Kidney tubule cell (primary cell): ENCODE data around the gene SEC61B.

ENCODE experiments used
- DNase-seq: peaks from one replicate; pipeline ENCODE4 v3.0.0-alpha.2; 2018; ENCODE audit warnings: low spot score

The SEC61B gene

DNA sequence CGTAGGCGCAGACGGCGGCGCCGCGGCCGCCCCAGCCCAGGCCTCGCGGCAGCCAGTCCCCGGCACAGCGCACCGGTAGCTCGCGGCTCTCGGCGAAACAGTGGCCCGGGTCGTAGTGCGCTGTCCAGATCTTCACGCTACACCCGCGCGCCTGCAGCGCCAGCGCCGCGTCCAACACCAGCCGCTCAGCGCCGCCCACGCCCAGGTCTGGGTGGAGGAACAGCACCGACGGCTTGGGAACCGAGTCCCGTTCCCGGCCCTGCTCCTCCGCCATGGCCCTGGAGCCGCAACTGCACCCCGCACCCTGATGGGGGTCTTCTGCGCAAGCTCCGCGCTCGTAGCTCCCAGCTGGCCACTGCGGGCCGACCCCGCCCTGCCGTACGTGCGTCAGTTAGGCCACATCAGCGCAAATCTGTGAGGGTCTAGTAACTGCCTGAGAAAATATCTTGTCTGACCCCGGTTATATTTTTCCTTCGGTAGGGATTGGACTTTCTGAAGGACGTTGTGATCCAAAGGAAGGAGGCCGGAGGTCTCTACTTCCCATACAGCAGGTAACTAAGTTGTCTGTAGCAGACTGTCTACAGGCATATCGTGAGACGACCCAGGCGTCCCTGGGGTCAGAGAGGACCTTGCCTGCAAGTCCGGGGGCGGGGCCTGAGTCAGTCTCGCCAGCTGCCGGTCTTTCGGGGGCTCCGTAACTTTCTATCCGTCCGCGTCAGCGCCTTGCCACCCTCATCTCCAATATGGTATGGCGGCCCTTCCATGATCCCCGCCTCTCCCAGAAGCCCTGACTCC lies at the start of gene SEC61B, which contains the start of gene ALG2:
Gene SEC61B, plus strand, starts transcription at position 662 of the 795 bp plus-strand sequence. Its CDS starts 82 bp downstream, at position 744.
Gene ALG2, minus strand, starts transcription at position 322 of the 795 bp plus-strand sequence. Its CDS starts 48 bp downstream, at position 274.
- DNase-seq: peak; percentile 96

DNA sequence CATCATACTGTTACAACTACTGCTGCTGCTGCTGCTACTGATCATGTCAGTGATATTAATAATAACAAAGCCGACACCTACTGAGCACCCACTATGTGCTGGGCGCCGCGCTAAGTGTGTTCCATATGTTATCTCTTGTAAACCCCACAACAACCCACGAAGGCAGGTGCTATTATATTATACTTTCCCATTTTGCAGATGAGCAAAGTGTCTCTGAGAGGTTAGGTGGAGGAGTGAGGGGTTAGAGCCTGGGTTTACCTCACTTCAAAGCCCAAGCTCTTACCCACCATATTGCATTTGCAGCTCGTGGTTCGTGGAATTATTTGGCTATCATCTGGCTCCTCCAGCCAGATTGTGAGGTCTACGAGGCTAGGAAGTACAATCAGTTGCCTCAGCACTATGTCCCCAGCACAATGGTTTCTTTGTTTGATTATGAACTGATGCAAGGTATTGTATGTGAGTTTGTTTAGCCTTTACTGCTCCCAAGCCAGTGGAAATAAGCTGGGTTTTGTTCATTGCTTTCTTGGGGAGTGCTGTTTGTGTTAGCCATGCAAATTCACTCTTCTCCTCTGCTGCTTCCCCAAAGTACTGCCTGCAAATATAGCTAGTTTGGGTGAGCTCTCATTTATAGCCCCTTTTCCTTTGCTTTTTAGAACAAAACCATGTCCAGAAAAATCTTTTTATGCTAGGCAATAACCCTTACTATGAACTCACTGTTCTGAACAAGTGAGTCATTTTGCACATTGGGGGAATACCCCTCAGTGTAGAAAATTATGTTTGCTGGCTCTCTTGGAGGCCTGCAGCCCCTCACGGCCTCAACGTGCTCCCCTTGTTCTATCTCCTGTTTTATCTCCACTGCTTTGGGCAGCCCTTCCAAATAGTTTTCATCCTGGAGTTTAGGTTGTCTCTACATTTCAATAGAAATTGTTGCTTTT lies 48.2 kb upstream of the SEC61B start:
- DNase-seq: no peak

GRCh38 chr9:99176527-99177013 lies 45.5 kb upstream of the SEC61B start:
- DNase-seq: peak; percentile 53

DNA sequence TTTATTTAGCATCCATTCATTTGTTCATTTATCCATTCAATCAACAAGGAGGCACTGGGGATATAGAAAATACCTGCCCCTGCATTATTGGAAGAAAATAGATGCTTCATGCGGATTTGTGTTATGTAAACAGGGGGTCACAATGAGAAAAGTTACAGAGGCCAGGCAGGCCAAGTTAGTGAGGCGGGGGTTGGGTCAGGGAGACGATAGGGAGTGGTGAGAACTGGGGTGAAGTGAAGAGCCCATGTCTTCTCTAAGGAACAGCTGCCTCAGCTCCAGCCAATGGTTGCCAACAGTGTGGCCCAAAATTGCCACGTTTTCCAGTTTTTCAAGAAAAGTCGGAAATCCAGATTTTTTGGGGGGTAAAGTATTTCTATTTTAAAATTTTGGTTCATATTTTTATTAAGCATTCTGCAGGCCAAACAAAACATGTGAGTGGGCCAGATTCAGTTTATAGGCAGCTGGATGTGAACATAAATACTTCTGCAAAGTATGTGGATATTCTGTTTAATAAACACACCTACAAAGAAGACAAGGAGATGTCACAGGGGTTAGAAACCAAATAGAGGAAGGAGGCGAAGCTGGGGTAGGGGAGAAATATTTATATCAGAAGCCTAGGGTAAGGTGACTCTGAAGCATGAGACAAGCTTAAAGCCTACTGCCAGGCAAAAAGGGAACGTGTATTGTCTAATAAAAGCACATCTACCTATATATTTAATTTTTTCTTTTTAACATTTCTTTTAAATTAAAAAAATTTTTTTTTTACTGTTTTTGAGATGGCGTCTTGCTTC lies 44.3 kb upstream of the SEC61B start:
- no peak for DNase-seq

- DNase-seq: no peak
These were observed 42.9 kb upstream of the SEC61B start for GRCh38 chr9:99178912-99179872.

DNA sequence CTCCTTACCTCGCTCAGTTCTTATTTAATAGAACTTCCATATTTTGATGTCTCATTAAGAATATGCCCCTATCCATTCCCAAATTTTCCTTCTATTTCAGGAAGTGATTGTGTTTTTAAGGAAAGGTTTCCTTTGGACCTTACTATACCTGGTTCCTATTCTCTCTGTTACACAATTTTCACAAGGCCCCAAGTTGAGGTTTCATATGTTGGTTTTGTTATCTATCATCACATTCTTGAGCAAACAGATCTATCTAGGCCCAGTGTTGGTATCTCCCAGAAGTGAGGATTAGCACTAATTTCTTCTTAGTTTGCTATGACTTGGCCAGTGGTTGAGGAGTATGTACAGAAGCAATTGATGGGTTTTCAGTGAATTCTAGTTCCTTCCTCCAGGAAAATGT lies 41.9 kb upstream of the SEC61B start:
- no peak for DNase-seq

DNA sequence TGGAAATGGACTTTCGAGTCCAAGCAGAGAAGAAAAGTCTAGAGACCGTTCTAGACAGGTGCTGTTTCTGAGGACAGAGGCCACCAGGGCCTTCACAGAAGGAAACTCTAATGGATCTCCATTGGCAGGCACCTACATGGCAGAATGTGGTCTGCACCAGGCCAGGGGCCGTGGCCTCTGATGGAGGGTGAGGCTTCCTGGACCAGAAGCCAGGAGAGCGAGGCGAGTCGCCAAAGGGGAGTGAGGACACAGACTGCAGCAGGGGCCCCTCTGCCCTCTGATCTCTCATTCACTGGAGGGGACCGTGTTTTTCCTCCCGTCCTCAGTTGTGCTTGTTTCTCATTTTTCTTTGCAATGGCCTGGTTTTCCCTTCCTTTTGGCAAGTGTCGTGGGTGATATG lies 41.4 kb upstream of the SEC61B start:
- no peak for DNase-seq

DNA sequence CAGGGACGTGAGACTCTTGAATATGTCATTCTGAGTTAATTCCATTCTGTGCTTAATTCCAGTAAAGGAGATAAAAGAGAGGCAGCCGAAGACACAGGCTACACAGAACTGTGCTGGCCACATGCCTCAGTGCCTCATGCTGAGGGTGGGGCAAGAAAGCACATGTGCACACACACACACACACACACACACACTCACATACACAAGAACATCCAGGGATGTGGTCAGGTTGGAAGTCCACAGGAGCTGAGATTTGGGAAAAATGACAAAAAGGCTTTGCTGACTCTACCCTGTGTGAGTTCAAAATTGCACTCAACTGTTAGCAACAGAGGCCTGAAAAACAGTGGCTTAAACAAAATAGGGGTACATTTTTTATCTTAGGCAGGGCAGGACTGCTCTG lies 40.9 kb upstream of the SEC61B start:
- DNase-seq: no peak

GRCh38 chr9:99181621-99182020 lies 40.5 kb upstream of the SEC61B start:
- peak; percentile 57 for DNase-seq

GRCh38 chr9:99182356-99182755 lies 39.7 kb upstream of the SEC61B start:
- DNase-seq: no peak

- DNase-seq: no peak
These were observed 38.5 kb upstream of the SEC61B start for GRCh38 chr9:99183616-99184015.

GRCh38 chr9:99184110-99184474 lies 38.0 kb upstream of the SEC61B start:
- no peak for DNase-seq

GRCh38 chr9:99184475-99185347 lies 37.4 kb upstream of the SEC61B start:
- peak; percentile 96 for DNase-seq

- no peak for DNase-seq
These were observed 36.8 kb upstream of the SEC61B start for GRCh38 chr9:99185348-99185632.

DNA sequence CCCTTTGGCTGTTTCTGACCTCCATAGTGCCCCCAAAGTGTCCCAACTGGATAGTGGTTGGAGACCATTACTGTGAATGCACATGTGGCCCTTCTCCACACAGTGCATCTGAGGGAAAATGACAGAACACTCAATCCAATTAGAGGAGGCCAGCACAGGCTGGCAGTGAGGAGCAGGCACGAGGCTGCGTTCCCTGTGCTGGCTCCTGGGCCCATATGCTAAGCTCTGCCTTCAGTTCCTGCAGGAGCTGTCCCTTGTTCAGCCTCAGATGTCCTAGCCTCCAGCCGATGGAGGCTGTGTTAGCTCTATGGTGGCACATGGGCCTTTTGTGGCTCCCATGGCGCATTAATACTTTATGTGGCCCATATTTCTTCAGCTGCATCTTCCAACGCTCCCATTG lies 36.1 kb upstream of the SEC61B start:
- no peak for DNase-seq

DNA sequence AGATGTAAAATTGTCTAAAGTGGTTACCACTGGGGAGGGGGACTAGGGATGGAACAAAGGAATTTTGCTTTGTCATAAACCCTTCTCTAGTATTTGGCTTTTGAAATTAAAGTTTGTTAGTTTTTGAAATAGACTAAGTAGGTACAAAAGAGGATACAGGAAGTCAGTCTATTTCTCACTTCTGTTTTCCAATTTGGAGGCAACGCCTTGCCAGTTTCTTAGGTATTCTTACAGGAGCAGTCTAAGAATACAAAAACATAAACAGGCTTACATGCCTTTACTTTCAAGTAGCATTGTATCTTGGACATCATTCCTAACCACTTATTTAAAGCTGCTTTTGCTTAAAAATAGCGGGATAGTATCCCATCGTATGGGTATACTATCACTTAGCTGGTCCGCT lies 34.8 kb upstream of the SEC61B start:
- DNase-seq: no peak

DNA sequence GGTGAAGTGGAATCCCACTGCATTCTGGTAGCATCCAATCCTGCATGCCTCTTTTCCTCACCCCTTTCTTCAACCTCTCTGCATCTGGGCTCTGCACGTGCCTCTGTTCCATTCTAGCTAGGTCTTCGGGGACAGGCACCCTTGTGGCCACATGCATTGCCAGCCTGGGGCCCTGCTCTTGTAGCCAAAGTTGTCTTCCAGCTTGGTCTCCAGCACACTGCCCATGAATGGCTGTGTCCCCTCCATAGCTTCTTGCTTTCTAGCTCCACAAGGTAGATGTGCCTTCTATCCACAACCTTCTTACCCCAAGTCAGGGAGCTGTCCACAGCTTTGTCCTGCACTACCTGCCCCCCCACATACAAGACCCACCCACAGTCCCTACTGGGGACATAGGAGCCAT lies 32.9 kb upstream of the SEC61B start:
- DNase-seq: no peak

- no peak for DNase-seq
These were observed 32.0 kb upstream of the SEC61B start for GRCh38 chr9:99189887-99190596.

DNA sequence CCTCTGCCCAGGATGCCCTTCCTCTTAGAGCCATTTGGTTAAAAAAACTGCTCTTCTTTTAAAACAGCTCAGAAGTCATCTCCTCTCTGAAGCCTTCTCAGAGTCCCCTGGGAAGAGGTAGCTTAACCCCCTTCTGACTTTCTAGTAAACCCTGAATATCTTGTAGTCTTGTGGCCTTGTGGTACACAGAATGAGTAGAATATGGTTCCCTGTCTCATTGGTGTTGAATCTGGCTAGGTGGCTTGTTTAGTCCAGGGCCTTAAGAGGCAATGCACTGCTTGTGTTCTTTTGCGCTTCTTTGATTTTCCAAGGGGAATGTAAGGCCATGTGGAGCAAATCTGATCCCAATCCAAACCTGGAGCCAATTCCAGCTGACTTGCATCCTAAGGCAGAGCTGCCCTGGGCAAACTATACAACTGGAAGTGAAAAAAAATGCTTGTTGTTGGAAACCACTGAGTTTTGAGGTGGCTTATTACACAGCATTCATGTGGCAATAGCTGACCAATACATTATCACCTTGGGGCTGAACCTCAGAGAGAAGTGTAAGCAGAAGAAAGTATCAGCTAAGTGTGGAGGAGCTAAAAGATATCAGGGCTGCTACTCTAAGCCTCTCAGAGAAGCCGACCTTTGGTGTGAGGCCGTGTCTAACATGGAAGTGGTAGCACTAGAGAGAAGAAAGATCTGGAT lies 31.3 kb upstream of the SEC61B start:
- no peak for DNase-seq
